ENCODE results near the gene TNFRSF4. TPM values are rescaled to one million over a fixed set of nuclear protein-coding genes. Genes with fewer than 3 reads are reported as not detected.
"Not testable (repeated sequence)": the region's sequence is repeated elsewhere in the genome, so short reads cannot be mapped to it uniquely, and the experiment has no call there.

The TNFRSF4 gene
- not detected in 2 replicates for total RNA-seq (2014; rRNA removed; shearing (Covaris generic))

DNA sequence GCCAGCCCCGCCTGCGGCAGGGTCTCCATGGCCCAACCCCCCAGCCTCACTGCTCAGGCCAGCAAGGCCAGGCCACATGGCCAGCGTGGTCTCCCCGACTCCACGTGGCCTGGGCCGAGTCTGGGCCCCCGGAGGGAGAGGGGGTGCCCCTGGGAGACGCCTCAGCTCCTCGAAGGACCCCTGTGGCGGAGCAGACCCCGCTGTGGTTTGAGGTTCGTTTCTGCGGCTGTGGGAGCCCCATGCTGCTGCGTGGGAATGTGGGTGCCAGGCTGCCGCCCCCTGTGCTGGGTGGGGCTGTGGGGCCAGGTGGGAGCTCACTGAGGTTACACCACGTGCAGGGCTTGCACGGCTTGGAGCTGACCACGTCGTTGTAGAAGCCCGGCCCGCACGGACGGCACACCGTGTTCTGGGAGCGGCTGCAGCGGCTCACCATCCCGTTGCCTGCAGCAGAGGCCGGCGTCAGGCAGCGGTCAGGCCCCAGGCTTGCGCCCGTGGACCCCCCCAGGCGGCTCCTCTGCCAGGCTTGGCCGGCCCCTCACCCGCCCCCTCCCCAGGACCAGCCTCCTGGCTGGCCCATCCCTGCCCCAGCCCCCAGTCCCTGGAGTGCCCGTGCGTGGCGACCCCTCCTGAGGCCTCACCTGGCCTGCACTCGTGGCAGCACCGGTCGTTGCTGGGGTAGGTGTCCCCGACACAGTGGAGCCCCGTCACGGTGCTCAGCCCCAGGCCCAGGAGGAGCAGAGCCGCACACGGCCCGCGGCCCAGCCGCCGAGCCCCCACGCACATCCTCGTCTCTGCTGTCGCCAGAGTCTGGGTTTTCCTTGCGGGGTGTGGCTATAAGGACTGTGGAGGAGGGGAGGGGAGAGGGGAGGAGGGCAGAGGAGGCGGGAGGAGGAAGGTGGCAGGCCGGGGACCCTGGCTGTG is at the start of gene TNFRSF4:
TNFRSF4 (minus strand) TSS at position 809 of the 921 bp plus-strand sequence; CDS start at position 783, 26 bp downstream.
- no peak for DNase-seq (ENCODE audit: low spot score)

DNA sequence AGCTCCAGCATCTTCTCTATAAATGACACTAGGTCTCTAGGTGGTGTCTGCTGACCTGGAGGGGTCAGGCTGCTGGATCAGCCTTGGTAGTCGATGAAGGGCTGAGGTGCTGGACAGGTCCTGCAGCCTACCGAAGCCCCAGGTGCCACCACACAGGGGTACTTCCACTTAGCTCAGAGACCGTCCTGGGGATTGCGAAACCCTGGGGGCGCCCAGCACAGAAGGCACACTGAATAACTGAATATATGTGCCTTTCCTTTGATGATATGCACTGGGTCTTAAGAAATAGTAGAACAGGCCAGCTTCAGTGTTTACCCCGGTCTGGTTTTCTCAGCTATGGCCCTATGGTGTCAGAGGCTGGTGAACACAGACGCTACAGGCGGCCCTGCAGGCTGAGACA is 48.8 kb upstream of the TNFRSF4 start:
- no peak for DNase-seq (ENCODE audit: low spot score)

DNA sequence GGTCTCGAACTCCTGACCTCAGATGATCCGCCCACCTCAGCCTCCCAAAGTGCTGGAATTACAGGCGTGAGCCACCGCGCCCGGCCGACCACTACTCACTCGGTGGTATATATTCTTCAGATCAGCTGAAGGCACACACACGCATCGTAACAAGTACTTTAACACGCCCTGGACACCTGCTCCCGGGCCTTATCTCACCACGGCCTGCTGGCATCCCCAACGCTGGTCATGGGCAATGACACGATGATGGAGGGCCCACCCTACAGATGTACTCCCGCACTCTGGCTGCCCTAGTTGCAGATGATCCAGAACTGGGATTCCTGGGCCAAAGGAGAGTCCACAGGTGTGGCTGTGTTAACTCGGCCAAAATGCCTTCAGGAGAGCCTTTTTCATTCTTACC is 48.1 kb upstream of the TNFRSF4 start:
- DNase-seq (ENCODE audit: low spot score) = no peak

- no peak for DNase-seq (ENCODE audit: low spot score)
Measured at GRCh38 chr1:1260843-1261560, 47.0 kb upstream of the TNFRSF4 start.

- no peak for DNase-seq (ENCODE audit: low spot score)
Measured at GRCh38 chr1:1259951-1260600, 46.1 kb upstream of the TNFRSF4 start.

GRCh38 chr1:1259540-1259939 is 45.6 kb upstream of the TNFRSF4 start:
- no peak for DNase-seq (ENCODE audit: low spot score)

GRCh38 chr1:1259119-1259488 is 45.2 kb upstream of the TNFRSF4 start:
- DNase-seq (ENCODE audit: low spot score) = no peak

DNA sequence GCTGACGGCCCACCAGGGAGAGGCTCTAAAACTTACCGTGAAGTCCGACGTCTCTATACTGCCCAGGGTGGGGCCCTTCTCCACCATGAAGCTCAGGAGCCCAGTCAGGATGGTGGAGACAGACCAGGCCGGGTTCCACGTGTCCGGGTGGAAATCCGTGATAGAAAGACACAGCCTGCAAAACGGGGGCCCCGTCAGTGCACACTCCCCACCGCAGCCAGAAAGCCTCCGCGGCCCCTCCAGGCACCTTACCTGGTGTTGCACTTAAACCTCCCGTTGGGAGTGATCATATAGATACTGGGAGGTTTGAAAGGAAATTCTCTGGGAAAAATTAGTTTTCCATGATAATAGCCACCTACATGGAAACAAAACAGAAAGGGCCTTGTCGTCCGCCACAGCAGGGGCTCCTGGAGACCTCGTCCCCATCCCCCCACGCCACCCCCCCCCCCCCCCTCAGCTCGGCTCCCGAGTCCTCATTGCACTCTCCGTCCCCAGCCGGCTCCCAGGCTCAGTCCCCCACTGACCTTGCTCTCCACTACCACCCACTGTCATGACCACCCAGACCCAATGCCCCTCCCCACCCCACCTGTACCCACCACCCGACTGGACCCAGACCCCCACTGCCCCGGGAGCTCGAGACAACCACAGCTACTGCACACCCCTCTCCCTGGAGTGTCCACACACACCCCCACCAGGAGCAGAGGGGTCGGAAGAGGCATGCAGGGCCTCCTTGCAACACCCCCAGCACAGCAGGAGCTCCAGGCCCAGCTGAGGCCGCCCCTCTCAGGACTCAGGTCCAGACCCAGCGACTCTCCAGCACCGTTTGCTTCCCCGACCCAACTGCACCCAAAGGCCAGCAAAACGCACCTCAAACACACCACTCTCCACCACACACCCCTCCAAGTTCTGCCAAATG is 43.3 kb upstream of the TNFRSF4 start:
- DNase-seq (ENCODE audit: low spot score) = no peak

DNA sequence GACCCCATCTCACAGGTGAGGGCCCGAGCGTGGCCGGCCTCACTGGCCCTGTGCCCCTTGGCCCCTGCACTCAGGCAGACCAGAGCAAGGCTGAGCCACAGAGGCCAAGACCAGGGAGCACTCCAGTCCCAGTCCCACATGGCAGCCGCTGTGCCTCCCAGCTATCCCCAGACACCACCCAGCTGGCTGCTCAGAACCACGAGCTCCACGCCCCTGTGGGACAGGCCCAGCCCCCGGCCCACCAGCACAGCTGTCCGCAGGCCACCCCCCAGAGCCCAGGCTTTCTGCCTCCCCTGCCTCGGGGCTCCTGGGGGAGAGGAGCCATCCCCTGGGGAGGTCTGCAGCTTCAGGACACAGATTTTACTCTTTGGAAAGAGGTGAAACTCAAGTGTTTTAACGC is 41.7 kb upstream of the TNFRSF4 start:
- DNase-seq (ENCODE audit: low spot score) = no peak

DNA sequence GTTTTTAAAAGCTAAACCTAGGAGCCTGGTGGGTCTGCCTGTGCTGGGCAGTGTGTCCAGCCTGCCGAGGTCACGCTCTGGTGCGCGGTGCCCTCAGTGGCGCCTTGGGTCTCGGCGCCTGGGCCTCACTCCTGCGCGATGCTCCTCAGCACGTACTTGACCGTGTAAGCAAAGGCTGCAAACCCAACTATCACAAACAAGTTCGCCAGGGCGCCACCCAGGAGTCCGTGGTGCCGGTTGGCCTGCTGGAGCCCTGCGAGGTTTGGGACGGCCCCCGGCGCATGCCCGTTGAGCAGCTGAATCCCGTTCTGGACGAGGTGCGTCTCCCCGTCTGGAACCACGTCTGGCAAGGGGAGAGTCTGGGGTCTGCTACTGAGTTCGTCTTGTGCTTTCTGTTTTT is 41.1 kb upstream of the TNFRSF4 start:
- no peak for DNase-seq (ENCODE audit: low spot score)

- DNase-seq (ENCODE audit: low spot score) = no peak
Measured at GRCh38 chr1:1254667-1254998, 40.7 kb upstream of the TNFRSF4 start.

- no peak for DNase-seq (ENCODE audit: low spot score)
Measured at GRCh38 chr1:1253972-1254666, 40.2 kb upstream of the TNFRSF4 start.

GRCh38 chr1:1253314-1253713 is 39.4 kb upstream of the TNFRSF4 start:
- no peak for DNase-seq (ENCODE audit: low spot score)

- no peak for DNase-seq (ENCODE audit: low spot score)
Measured at GRCh38 chr1:1250786-1251284, 36.9 kb upstream of the TNFRSF4 start.

DNA sequence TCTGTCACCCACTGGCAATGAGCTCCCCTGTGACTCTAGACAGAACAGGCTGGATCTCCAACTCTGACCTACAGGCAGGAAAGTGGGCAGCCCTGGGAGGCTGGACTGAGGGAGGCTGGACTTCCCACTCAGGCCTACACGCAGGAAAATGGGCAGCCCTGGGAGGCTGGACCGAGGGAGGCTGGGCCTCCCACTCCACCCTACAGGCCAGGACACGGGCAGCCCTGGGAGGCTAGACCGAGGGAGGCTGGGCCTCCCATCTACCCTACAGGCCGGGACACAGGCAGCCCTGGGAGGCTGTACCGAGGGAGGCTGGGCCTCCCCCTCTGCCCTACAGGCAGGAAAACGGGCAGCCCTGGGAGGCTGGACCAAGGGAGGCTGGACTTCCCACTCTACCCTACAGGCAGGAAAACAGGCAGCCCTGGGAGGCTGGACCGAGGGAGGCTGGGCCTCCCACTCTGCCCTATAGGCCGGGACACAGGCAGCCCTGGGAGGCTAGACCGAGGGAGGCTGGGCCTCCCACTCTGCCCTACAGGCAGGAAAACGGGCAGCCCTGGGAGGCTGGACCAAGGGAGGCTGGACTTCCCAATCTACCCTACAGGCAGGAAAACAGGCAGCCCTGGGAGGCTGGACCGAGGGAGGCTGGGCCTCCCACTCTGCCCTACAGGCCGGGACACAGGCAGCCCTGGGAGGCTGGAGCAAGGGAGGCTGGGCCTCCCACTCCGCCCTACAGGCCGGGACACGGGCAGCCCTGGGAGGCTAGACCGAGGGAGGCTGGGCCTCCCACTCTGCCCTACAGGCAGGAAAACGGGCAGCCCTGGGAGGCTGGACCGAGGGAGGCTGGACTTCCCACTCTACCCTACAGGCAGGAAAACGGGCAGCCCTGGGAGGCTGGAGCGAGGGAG is 34.3 kb upstream of the TNFRSF4 start:
- DNase-seq (ENCODE audit: low spot score) = not testable (repeated sequence)

DNA sequence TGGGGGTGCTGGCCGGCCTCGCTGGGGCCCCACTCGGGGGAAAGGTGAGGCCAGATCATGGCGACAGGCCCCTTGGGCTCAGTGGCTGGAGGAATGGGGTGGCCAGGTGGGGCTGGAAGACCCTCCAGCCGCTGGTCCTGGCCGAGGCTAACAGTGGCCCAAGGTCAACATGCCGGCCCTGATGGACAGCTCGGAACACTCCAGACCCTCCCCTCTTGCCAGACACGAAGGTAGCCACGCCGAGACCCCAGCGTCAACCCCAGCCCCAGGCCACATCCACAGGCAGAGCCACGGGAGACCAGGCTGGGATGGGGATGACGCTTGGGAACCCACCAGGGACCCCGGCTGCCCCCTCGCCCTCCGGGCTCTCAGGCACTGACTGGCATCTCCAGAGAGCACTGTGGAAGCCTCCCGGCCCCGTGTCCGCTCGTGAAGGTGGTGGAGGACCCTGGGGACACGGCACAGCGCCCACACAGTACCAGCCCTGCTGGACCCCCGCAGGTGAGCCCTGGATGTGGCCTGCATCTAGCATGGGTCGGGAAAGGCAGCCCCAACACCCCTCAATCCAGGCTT is 33.5 kb upstream of the TNFRSF4 start:
- no peak for DNase-seq (ENCODE audit: low spot score)

DNA sequence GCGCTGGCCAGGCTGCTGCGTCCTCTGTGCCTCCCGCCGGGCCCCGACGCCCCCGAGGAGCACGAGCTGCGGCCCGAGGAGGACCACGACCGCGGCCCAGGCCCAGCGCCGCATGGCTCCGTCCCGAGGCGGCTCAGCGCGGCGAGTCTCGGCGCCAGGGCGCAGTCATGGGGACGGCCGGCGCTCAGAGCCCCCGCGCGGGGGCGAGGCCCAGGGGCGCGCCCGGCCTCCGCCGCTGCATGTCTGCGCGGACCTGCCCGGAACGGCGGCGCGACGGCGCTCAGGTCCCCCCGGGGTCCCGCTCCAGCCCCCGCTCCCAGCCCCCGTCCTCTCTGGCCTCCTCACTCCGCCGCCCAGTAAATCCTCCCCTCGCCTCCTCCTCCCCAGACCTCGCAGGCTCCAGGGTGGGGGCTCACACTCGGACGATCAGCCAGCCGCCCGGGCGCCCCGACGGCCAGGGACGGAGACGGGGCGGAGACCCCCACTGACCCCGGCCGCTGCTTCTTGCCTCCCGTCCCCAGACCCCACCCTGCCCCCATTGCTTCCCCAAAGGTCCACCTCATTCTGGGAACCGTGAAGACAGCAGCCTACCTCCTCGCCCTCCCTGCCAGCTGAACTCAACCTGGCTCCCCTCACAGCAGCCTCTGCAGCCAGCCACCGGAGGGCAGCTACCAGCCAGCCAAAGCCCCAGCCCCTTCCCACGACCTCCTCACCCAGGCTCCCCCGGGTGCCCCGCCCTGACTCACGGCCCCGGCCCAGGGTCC is 32.8 kb upstream of the TNFRSF4 start, which contains the start of gene C1QTNF12:
C1QTNF12 (minus strand) TSS at position 146 of the 764 bp plus-strand sequence; CDS start at position 114, 32 bp downstream.
- no peak for DNase-seq (ENCODE audit: low spot score)
